ENCODE data around the gene LRRC25. TPM values are rescaled to one million over a fixed set of nuclear protein-coding genes. Genes with fewer than 3 reads are reported as not detected.

Gene LRRC25
- total RNA-seq, 1 experiment from 2014 or later: not detected

DNA sequence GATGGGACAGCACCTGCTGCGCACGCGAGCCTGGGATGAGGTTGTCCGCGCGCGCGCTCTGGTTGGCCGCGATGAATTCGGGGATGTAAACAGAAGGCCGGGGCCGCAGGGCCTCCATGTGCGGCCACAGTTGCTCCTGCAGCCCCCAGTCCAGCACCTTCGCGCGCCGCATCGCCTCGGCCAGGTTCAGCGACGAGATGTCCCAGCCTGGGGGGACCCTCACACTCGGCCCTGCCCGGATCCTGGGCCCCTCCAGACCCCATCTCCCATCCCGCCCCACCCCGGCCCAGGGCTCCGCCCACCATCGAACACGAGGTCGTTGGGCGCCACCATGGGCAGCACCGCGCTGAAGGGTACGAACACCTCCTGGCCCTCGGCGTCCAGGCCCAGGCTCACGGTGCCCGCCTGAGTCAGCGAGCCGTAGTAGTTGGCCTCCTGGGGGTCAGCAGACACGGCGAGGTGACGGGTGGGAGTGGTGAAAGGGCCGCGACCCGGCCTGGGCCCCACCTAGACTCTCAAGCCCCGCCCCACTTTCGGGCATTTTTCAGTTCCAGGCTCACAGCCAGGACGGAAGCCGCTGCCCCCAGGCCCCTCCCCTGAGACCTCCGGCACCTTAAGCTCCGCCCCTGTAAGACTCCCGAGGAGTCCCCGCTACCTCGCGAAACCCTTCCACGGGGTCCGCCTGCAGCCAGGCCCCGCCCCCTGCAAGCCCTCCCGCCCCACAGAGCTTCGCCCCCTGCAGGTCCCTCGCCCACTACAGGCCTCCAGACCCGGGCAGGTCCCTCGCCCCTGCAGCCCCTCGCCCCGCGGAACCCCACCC is 39.5 kb upstream of the LRRC25 start:
- DNase-seq (ENCODE audit: low read depth): no peak

DNA sequence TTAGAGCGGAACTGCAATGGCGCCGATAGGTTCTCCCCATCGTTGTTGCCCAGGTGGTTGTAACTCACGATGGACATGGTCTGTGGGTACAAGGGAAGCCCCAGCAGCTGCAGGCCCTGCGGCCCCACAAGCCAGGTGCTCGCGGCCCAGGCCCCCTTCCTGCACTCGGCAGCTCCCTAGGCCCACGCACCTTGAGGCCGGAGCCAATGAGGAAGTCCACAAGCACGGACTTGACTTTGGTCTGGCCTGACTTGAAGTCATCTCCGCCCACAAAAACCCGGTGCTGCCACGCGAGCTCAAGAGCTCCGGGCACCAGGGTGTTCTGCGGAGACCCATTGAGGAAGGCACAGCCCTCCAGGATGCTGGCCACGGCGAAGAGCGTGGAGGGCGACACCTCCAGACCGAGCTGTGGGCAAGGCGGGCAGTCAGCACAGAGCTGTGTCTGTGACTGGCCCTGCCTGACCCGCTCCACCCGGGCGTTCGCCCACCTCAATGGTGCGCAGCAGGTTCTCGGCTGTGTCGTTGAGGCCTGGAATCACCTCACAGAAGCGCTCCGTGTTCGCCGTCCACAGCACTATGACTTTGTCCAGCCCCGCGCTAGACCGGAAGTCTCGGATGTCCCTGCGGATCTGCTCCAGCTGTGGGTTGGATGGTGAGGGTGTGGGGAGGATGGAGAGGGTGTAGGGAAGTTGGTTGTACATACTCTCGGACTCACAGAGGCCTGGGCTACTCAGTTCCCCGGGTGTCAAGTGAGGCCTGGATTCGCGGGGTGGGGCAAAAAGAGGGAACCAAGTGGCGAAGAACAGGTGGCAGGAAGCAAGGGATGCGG is 38.6 kb upstream of the LRRC25 start:
- DNase-seq (ENCODE audit: low read depth): no peak

DNA sequence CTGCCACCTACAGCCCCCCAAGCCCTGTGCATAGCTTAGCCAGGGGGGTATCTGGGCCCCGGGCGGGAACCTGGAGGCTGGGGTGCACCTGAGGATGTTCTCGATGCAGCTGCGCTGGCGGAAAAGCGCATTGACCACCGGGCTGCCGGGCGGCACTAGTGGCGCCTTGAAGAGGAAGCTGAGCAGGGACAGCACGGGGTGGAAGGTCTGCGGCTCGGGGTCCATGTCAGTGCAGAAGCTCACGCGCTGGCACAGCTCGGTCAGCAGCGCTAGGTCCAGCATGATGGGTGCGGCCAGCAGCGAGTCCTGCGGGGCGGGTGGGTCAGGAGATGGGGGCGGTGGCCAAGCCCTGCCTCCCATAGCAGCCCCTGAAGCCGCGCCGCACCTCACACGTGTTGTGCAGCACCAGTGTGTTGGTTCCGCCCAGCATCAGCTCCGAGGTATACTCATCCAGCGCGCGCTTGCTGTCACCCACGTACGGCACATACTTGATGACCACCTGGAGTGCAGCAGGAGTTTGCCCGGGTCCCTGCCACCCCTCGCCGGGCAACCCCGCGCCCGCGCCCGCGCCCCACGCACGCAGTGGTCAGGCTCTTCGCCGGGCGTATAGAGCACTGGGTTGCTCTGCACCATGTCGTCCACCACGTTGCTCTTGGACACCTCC is 37.9 kb upstream of the LRRC25 start:
- DNase-seq (ENCODE audit: low read depth): no peak

DNA sequence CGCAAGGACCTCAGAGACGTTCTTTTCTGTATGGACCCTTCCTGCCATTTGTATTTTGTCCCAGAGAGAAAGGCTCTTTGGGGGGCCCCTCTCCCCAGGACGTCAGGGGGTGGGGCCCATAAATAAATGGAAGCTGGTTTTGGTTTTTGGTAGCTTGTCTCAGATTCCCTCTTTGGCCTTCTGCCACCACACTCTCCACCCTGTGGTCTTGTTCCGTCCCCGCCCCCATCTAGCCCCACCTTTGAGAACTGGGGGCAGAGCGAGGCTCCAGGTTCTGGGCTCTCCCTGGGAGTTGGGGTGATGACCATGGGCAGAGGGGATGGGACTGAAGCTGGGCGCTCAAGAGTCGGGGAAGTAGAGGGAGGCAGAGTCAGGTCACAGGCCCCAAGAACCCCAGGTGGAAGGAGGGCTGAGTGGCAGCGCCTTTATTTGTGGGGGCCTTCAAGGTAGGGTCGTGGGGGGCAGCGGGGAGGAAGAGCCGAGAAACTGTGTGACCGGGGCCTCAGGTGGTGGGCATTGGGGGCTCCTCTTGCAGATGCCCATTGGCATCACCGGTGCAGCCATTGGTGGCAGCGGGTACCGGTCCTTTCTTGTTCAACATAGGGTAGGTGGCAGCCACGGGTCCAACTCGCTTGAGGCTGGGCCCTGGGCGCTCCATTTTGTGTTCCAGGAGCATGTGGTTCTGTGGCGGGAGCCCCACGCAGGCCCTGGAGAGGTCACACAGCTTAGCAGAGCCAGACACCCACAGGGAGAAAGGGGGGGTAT is 37.2 kb upstream of the LRRC25 start:
- no peak for DNase-seq (ENCODE audit: low read depth)

DNA sequence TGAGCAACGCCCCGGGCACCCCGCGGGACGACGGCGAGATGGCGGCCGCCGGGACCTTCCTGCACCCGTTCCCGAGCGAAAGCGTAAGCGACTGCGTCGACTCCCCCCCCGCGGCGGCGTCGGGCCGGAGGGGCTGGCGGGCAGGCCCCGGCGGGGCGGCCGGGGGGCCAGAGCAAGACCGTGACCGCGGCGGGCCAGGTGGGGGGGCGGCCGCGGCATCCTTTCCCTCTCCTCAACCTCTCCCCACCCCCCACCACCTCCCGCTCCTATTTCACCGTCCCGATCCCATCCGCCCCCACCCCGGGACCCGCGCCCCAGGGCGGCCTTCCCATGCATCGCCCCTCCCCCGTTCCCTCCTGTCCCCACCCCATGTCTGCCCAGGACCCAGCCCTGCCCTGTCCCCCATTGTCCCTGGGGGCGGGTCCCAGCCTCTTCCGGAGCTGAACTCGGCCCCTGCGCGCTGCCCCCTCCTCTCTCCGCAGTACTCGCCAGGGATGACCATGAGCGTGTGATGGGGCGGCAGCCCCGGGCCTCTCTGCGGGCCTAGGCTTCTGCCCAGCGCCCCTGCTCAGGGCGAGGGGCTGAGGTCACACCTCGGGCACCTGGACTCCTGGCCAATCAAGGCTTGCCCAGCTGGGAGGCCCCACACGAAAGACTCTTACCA is 36.4 kb upstream of the LRRC25 start:
- no peak for DNase-seq (ENCODE audit: low read depth)

DNA sequence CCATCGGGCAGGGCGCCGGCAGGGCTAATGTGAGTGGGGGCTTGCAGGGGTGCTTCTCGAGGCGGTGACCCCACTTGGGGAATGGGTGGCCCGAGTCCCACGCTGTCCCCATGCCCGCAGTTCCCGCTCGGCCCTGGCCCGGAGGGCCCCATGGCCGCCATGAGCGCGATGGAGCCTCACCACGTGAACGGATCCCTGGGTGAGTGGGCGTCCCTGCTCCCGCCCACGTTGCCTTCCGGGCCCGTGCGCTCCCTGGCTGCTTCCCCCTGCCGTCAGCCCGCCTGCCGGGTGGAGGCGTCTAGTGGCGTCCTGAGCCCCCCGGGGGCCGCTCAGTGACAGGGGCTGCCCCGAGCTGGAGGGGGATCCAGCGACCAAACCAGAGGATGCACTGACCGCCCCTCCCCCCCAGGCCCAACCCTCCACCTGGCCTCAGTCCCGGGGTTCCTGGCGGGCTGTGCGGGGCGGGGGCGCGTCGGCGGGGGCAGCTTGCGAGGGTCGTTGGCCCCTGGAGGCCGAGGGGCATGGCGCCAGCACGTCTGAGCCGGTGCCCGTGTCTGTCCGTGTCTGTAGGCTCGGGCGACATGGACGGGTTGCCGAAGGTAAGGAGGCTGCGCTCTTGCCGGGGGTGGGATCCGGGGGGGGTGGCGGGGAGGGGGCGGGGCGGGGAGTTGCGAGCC is 35.7 kb upstream of the LRRC25 start:
- DNase-seq (ENCODE audit: low read depth): no peak

DNA sequence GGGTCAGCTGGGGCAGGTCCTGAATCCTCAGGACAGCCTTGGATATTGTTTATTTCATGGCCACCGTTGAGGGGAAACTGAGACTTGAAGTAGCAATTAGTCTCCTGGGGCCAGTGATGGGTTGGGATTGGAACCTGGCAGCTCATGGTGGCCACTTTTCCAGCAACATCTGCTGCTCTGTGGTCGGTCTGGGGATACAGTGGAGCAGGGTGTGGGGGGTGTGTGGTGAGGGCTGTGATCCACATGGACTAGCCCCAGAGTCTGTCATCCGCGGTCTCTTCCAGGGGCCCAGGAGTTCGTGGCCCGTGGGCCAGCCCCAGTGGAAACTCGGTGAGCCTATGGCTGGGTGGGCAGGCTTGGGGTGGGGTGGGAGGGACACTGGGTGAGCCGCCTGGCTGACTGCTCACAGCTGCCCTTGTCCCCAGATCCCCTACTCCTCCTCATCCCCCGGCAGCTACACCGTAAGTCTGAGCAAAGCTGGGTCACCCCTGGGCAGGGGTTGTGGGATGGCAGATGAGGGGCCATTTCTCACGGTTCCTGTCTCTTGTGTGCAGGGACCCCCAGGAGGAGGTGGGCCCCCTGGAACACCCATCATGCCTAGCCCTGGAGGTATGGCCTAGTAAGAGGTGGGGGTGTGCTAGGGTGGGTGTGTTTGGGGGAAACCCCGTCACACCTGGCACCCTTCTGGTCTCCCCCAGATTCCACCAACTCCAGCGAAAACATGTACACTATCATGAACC is 35.0 kb upstream of the LRRC25 start:
- DNase-seq (ENCODE audit: low read depth): no peak

DNA sequence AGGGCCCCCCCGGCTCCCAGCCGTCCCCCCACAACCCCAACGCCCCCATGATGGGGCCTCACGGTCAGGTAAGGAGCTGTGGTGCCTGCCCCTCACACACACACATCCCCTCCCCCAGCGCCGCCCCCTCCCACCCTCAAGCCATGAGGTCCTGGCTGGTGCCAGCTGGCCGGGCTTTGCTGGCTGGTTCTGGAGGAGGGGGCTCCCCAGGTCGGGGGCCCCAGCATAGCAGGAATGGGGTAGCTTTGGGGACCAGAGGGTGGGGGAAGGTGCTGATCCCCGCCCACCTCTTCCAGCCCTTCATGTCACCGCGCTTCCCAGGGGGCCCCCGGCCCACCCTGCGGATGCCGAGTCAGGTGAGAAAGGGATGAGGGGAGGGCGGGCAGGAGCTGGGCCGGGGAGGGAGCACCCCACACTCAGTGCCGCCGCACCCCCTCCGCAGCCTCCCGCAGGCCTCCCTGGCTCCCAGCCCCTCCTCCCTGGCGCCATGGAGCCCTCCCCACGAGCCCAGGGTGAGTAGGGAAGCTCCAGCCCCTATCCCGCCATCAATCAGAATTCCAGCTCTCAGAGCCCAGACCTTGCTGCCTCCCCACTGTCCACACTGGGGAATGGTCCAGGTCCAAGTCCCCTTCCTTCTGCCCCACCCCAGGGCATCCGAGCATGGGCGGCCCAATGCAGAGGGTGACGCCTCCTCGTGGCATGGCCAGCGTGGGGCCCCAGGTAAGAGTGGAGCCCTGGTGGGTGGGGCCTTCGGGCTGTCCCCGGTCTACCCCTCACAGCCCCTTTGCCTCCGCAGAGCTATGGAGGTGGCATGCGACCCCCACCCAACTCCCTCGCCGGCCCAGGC is 34.2 kb upstream of the LRRC25 start:
- no peak for DNase-seq (ENCODE audit: low read depth)

DNA sequence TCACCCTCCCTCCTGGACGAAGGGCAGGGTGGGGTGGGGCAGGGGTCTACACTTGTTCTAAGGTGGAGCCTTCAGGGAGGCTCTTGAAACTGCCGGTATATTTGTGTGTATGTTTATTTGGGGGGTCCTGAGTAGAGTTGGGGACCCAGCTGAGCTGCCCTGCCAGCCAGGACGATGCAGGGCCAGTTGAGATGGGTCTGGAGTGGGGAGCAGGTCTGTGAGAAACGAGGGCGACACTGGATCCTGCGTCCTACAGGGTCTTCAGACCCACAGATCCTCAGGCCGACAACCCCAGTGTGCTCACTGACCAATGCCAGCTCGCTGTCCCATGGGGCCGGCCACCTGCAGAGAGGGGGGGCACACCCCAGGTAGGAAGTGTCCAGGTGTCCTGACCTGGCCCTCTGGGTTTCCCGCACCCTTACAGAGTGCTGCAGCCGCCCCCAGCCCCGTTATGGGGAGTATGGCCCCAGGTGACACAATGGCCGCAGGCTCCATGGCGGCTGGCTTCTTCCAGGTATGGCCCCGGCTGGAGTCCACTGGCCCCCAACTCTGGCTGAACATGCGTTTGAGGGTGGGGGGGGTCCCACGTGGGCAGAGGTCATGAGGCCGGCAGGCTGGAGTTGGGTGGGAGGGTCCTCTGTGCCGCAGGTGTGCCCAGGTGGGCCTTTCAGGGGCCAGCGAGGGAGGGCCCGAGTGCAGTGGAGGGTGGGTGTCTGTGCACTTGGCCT is 33.2 kb upstream of the LRRC25 start:
- DNase-seq (ENCODE audit: low read depth): no peak

GRCh38 chr19:18429717-18430416 is 32.4 kb upstream of the LRRC25 start:
- DNase-seq (ENCODE audit: low read depth): no peak

DNA sequence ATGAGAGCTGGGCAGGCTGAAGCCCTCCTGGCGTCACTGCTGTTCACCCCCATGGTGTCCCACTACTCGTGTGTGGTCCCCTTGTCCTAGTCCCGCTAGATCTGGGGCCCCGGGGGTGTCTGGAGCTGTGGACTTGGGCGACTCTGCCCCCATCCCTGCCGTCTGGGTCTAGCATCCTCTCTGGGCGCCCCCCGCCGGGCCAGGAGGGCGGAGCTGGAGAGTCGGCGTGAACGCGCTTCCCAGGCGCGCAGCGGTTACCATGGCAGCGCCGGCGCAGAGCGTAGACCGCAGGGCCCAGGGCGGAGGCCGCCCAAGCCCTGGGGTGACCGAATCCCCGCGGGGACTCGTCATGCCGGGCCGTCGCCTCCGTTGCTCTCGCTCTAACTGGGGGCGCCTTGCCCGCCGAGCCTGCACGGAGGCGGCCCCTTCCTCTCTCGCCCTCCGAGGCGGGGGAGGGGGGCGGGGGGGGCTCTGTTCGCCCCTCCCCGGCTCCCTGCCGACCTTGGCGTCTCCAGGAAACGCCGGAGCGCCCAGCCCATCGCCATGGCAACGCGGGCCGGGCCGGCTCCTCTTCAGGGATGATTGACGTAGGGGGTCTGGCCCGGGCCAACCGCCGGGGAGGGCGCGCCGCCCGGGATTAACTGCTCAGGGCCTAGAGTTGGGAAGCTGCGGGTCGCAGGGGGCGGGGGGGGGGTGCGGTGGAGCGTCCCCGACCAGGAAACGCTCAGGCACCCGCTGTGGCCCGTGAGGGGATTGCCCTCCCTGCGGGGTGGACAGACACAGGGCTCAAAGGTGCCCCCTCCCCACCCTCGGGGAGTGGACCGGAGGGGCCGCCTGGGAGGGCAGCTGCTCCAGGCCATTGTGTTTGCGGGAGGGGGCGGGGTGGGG is 31.6 kb upstream of the LRRC25 start:
- DNase-seq (ENCODE audit: low read depth): peak; percentile 75

DNA sequence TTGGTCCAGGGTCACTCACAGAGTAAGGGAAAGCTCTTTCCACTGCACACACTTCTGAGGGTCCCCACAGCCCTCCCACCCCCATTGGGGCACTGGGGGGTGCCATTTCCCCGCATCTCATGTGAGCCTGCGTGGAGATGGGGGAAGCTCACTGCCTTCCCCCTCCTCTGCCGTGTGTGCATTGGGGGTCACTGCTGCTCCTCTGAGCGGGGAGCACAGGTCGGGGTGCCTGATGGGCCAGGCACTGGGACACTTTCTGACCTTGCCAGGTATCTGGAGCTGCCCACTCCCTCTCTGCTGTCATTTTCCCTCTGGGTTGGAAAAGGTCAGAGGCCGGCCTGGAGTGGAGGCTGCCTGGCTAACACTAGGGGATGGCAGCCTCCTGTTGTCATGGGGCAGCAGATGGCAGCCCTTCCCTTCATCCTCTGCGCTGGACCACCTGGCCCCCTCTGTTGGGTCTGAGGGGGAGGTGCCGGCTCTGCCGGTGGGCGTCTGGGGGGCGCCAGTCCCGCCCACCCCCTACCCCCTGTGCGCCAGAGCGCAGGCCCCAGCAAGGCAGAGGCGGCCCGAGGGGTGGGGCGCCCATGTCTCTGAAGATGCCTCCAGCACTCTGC is 30.9 kb upstream of the LRRC25 start:
- DNase-seq (ENCODE audit: low read depth): no peak

DNA sequence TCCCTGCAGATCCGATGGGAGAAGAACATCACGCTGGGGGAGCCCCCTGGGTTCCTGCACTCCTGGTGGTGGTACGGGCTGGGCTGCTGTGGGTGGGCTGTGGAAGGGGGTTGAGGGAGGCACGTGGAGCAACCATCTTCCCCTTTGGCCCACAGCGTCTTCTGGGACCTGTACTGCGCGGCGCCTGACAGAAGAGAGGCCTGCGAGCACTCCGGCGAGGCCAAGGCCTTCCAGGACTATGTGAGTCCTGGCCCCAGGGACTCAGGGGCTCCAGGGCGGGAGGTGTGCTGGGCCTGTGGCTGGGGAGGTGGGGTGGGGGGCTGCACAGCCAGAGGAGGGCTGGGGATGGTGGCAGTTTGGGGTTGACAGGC is 30.3 kb upstream of the LRRC25 start:
- no peak for DNase-seq (ENCODE audit: low read depth)

DNA sequence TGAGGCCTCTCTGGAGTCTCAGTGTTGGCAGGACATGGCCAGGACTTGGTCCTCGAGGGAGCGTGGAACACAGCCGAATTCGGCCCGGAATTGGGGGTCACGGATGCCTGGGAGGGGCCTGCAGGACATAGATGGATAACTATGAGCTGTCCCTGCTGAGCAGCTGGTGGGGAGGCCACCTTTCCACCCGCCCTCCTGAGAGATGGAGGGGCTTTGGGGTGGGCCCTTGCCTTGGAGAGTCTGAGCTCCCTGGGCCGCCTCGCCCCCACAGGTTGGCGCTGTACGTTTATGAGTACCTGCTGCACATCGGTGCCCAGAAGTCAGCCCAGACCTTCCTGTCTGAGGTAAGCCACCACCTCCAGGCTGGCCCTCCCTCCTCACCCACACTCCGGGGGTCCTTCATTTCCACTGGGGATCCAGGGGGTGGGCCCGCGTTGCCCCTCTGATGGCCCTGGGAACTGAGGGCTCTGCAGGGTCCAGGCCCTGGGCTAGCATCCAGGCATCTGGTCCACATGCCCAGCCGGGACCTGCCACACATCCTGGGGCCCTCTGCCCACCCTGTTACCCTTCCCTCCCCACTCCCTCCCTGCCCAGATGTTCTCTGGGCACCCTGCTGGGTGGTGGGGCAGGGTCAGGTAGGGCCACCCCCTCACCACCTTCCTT is 29.8 kb upstream of the LRRC25 start:
- DNase-seq (ENCODE audit: low read depth): no peak

DNA sequence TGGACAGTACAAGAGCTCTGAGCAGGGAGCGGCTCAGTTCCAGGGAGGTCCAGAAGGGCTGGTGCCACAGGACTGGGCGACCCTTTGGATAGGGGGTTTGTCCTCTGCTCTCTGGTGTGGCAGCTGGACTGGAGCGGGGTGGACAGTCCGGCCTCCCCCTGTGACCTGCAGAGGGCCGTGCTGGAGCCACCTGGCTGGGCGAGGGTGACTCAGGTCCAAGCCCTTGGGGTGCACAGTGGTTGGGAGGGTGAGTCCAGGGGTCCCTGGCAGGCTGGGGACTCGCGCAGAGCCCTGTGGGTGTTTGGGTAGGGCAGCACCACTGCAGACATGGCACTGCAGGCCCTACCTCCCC is 29.0 kb upstream of the LRRC25 start:
- DNase-seq (ENCODE audit: low read depth): no peak

Data from HT1080 (cell line).